Liver (tissue), 3 donors: ENCODE data around the gene SAMD1.

Source experiments
- CTCF ChIP-seq: fragments of 150-350 bp; IDR thresholded peaks from 2 replicates; pipeline ENCODE4 v1.5.1; 2017; ENCODE audit warnings: improper control_type of control experiment, low read depth, low read length; ENCODE audit not compliant: missing input control
- EGR1 ChIP-seq, 2 donors: IDR thresholded peaks; 2 replicates each; pipeline ENCODE4 v1.6.1; 2016 to 2018; ENCODE audit warnings: antibody characterized with exemption in 2 of 2, low read depth in 2 of 2
- FOXA1 ChIP-seq: IDR thresholded peaks from 2 replicates; pipeline ENCODE4 v1.6.1; 2016; ENCODE audit warnings: antibody characterized with exemption
- GABPA ChIP-seq, 2 donors: IDR thresholded peaks in 1 of 2; conservative IDR thresholded peaks in 1 of 2; 2 replicates each; pipeline ENCODE4 v1.6.1; 2016; ENCODE audit warnings: antibody characterized with exemption in 2 of 2, mild to moderate bottlenecking in 1 of 2, moderate library complexity in 1 of 2
- JUND ChIP-seq, 2 donors: IDR thresholded peaks; 2 replicates each; pipeline ENCODE4 v1.6.1; 2016; ENCODE audit warnings: antibody characterized with exemption in 2 of 2
- MAX ChIP-seq: IDR thresholded peaks from 2 replicates; pipeline ENCODE4 v1.6.1; 2016; ENCODE audit warnings: antibody characterized with exemption
- RAD21 ChIP-seq, 2 donors: IDR thresholded peaks; 2 replicates each; pipeline ENCODE4 v1.6.1; 2016; ENCODE audit warnings: antibody characterized with exemption in 2 of 2, mild to moderate bottlenecking in 2 of 2
- SP1 ChIP-seq: IDR thresholded peaks from 2 replicates; pipeline ENCODE4 v1.6.1; 2018; ENCODE audit warnings: antibody characterized with exemption, mild to moderate bottlenecking
- TAF1 ChIP-seq: conservative IDR thresholded peaks from 2 replicates; pipeline ENCODE4 v1.6.1; 2016; ENCODE audit warnings: antibody characterized with exemption, mild to moderate bottlenecking
- TF ChIP-seq, protein P1 (sequence below): IDR thresholded peaks from 2 replicates; pipeline ENCODE4 v1.6.1; 2016; ENCODE audit warnings: antibody characterized with exemption
- TF ChIP-seq, protein P2 (sequence below): IDR thresholded peaks from 2 replicates; pipeline ENCODE4 v1.6.1; 2016; ENCODE audit warnings: antibody characterized with exemption
- donor health status: healthy.
- donor health status: healthy.

DNA sequence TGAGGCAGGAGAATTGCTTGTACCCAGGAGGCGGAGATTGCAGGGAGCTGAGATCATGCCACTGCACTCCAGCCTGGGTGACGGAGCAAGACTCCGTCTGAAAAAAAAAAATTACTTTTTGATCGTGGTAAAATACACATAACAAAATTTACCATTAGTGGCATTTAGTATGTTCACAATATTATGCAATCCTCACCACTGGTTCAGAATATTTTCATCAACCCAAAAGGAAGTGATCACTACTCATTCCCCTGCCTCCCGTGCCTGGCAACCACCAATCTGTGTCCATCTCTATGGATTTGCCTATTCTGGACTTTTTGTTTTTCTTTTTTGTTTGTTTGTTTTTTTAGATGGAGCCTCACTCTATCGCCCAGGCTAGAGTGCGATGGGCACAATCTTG is 27.4 kb downstream of the SAMD1 start:
- TF ChIP-seq FOXA1, result no peak
- no peak for TF ChIP-seq RAD21 (IDR thresholded peaks at IDR 0.05)
- no peak for TF ChIP-seq CTCF
- TF ChIP-seq, protein P1, sequence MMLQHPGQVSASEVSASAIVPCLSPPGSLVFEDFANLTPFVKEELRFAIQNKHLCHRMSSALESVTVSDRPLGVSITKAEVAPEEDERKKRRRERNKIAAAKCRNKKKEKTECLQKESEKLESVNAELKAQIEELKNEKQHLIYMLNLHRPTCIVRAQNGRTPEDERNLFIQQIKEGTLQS, result no peak
- TF ChIP-seq SP1, result no peak
- TF ChIP-seq MAX, result no peak
- TF ChIP-seq EGR1 (IDR thresholded peaks at IDR 0.05; ENCODE audit: low read depth in 2 of 2), result no peak
- TF ChIP-seq TAF1, result no peak
- TF ChIP-seq JUND (IDR thresholded peaks at IDR 0.05), result no peak
- TF ChIP-seq GABPA (IDR thresholded peaks at IDR 0.05 in 1 of 2, conservative IDR thresholded peaks at IDR 0.05 in 1 of 2), result no peak
- TF ChIP-seq, protein P2, sequence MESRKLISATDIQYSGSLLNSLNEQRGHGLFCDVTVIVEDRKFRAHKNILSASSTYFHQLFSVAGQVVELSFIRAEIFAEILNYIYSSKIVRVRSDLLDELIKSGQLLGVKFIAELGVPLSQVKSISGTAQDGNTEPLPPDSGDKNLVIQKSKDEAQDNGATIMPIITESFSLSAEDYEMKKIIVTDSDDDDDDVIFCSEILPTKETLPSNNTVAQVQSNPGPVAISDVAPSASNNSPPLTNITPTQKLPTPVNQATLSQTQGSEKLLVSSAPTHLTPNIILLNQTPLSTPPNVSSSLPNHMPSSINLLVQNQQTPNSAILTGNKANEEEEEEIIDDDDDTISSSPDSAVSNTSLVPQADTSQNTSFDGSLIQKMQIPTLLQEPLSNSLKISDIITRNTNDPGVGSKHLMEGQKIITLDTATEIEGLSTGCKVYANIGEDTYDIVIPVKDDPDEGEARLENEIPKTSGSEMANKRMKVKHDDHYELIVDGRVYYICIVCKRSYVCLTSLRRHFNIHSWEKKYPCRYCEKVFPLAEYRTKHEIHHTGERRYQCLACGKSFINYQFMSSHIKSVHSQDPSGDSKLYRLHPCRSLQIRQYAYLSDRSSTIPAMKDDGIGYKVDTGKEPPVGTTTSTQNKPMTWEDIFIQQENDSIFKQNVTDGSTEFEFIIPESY, result no peak
